Stimulated activated CD8-positive, alpha-beta memory T cell treated with anti-CD3 and anti-CD28 coated beads, Interleukin-4, amount 100 ng/mL, for 1 hour (primary cell): Measurements from ENCODE around the gene ASTN1.

Experiments
- DNase-seq, 2 donors: peaks; one replicate each; pipeline ENCODE4 v3.0.0-alpha.2; 2020; ENCODE audit warnings: low read depth in 2 of 2, low spot score in 1 of 2

ASTN1 gene

DNA sequence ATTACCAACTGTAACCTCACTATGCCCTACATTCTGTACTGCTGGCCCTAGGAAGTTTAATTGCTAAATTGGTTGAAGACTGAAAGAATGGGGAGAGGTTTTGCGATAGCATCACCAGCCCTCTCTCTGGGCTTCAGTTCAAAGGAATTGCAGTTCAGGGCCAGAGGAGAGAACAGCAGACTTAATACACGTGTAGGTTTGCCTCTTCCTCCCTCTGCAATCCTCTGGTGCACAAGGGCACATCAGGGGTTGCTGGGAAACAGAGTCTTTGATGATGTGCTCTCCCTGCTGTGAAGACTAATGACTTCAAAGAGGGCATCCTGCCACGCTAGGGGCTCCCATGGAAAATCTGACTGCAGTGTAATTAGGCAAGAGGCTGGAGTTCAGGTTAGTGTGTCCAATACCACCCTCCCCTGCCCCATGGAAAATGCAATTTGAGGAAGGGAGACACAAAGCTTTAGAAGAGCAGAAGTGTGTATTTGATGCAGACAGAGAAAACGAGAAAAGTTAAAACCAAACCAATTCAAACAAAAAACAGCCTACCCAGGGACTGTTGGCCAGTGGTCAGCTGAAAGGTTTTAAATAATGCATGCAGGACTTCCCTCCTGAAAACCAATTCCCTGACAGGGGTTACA, 167.9 kb downstream of the ASTN1 start:
- DNase-seq: no peak

DNA sequence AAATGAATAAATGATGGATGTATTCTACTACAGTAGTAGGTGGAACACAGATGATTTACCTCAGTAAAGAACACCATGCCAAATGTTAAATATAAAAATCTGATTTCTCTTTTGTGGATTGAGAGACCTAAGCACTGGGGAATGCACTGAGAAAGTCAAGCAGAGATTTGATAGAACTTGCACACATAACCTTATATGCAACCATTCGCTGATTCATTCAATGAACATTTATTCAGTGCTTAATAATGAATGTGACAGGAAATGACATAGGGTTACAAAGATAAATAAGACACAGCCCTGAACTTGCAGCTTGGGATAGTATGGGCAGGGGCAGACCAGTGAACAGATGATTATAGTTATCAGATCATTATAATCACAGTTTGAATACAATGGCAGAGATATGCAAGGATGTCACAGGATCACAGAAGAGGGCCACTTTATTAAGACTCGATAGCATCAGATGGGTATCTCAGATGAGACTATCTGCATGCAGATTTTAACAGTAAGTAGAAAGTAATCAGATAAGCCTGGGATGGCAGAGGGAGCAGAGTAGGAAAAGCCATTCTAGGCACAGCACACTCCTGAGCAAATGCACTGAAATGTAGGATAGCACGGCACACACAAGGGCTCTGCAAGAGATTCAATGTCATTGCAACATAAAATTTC, 169.4 kb downstream of the ASTN1 start:
- DNase-seq: no peak

- DNase-seq: no peak
These were observed 170.9 kb downstream of the ASTN1 start for GRCh38 chr1:176993587-176993986.

DNA sequence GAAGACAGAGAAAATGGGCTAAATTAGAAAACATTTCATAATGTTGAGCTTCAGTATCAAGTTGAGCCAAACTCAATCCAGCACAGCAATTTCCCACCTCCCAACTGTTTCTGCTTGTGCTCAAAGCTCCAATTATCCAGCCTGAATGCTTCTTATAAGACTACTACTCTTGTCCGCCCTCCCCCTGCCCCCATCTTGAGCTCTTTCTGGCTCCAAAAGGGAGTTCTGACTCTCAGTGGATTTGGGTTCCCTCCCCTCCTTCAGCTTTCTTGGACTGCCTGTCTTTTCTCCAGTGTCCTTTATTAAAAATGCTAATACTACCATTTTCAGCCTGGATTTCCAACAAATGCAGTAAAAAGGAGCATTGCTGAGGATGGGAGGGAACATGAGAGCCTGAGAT, 174.8 kb downstream of the ASTN1 start:
- DNase-seq: no peak

- DNase-seq: no peak
These were observed 175.5 kb downstream of the ASTN1 start for GRCh38 chr1:176989023-176989422.

DNA sequence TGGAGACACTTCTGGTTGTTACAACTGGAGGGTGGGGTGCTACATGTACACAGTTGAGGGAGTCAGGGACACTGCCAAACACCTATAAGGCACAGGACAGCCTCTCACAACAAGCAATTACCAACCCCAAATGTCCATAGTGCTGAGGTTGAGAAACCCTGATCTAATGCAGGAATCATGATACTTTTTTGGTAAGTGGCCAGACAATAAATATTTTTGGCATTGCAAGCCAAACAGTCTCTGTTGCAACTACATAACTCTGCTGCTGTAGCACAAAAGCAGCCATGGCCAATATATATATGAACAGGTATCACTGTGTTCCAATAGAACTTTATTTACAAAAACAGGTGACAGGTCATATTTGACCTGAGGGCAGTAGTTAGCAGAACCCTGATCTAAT, 177.5 kb downstream of the ASTN1 start:
- no peak for DNase-seq

DNA sequence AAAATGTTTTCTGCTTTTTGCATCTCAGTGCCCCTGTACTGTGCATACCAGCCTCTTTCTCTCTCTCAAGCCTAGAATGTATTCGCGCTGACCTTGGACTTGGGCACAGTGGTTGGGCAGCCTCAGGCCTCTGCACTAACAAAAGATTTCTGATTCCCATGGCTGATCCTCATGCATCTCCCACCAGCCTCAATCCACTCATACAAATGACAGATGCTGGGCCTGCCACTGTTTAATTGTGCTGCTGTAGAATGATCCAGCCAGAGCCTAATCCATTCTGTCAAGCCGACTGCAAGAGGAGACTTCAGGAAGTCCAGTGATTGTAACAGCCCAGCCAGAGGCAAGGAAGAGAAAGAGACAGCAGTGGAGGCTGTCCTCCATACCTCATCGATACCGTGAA, 180.8 kb downstream of the ASTN1 start:
- no peak for DNase-seq

GRCh38 chr1:176976771-176977170, 187.7 kb downstream of the ASTN1 start:
- DNase-seq: no peak

DNA sequence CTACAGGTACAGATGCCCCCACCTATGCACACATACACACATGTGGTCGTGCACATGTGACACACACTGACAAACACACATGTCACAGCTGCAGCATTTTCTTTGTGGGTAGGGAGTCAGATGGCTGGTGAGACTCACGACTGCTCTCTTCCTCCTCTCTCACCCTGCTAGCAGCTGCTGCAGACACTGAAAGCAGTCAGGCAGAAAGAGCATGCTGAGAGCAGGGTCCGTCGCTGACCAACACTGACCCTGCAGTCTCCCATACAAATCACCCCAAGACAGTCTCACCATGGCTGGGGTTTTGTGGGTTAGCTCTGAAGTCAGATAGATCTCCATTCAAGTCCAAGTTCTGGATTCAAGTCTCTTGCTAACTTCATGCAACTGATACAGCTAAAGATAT, 188.3 kb downstream of the ASTN1 start:
- DNase-seq: no peak

DNA sequence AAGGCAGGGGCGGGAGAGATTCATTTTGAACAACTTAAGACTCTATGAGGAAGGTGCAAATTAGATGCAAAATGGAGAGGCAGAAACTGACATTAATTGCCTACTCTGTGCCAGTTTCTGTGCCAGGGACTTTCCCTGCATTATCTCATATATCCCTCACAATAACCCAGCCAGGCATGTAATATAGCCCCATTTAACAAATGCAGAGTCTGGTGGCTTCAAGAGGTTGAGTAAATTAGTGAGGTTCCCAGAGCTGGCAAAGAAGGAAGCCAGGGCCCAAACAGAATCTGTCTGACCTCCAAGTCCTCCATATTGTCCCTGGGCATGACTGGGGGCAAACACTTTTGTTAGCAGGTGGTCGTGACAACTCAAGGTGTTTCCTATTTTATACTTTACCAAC, 199.8 kb downstream of the ASTN1 start:
- DNase-seq: no peak

DNA sequence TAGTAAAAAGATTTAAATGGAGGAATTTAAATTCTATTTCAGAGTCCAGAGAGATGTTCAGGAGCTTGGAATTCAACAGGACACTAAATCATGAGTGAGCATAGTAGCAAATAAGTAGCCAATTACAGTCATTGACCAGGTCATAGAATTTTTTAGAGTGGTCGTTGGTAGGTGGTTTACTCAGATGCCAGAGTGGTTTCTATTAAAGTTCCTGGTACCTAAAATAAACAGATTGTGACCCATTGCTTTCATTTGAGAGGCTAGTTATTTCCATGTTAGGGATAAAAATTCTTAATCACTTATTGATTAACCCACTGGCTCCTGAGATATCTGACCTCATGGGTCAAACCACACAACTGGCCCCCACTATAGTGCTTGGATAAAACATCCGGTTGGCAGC, 201.3 kb downstream of the ASTN1 start:
- no peak for DNase-seq

DNA sequence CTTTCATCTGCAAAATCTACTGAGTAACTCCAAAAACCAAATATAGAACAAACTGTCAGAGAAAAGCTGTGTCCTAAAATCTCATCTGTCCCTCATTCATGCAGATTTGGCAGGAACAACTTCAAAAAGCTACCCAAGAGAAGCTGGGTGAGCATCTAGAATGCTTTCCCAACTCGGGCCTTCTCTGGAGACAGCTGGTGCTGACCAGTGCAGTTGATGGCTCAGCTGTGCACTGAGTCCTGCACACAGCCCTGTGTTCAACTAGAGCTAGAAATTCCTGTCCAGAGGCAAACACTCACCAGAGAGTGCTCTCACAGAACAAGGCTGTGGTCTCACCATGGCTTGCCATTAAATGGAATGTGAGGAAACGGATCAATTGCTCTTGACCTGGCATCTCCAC, 202.8 kb downstream of the ASTN1 start:
- DNase-seq: no peak

GRCh38 chr1:176959191-176959820, 205.2 kb downstream of the ASTN1 start:
- no peak for DNase-seq

DNA sequence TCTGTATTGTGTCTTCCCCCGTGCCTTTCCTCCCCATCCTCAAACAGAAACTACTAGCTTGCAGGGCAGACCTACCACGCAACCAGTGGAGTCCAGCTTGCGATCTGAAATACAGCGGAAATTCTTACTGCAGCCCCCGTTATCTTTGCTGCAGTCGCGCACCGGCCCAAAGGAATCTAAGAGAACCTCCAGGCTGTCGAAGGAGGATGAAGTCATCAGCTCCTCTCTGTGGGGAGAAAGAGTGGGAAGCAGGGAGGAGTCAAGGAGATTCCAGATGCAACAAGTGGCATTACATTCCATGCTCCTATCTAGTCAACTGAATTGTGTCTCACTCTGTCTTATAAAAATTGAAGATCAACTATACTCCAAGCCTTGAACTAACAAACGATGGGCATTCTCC, 206.9 kb downstream of the ASTN1 start:
- DNase-seq: no peak

DNA sequence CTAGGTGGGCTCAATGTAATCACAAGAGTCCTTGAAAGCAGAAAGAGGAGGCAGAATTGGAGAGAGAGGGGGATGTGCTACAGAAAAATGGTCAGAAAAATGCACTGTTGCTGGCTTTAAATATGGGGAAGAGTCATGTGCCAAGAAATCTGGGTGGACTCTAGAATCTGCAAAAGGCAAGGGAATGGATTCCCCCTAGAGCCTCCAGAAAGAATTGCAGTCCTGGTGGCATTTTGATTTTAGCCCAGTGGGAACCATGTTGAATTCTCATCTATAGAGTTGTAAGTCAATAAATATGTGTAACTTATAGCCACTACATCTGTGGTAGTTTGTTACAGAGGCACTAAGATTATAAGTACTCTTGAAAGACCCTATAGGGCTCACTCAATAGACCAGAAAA, 210.3 kb downstream of the ASTN1 start:
- DNase-seq: no peak

DNA sequence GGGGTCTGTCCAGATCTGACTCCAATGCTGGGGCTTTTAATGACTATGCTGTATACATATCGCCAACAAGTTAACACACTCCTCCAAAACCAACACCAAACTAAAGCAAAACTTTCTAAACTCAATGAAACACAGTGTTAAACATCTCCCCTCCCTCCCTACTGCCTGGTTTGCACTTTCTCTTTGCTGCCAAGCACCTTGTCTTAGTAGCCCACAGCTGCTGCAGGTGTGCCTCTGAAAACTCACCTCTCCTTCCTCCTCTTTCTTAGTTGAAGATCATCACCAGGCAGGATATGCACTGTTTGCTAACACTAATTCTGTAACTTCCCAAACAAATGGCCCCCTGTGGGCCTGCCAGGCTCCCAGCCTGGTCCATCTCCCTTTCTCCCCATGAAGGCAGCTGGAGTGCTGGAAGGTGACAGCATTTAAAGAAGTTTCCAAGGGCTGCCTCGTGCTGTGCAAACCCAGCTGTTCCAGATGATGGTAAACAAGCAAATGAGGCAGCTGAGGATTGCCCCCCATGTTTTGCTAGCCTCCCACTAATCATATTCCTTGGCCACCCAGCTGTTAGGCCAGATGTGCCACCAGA, 213.7 kb downstream of the ASTN1 start:
- no peak for DNase-seq

- DNase-seq: no peak
These were observed 215.4 kb downstream of the ASTN1 start for GRCh38 chr1:176949033-176949662.

DNA sequence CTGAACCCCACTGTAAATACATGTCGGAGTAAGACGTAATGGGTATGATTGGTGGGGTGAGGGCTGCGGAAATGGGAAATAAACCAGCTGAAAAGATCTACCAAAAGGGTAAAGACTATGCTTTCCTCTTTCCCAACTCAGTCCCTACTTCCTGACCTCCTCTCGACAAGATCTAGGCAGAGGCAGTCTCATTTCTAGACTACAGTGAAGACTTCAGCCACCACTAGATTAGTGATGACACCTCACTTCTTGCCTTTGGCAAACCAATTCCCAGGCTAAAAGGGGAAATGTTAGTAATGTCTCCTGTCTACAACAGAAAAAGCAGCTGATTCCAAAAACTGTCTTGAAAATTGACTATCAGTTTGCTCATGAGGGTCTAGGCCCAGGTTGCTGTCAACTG, 219.9 kb downstream of the ASTN1 start:
- DNase-seq: no peak

DNA sequence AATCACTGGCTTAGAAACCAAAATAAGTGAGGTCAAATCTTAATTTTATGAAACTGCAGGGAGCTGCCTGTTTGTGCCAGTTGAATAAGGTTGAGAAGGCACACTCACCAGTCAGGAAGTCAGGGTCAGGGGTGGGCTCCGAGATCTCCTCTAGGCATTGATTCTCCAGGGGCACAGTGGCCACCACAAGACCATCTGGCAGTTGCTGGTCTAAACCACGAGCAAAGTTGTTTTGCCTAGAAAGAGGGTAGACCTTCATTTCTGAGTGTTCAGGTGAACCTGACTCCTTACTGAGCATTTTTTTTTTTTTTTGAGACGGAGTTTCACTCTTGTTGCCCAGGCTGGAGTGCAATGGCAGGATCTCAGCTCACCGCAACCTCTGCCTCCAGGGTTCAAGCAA, 220.7 kb downstream of the ASTN1 start:
- no peak for DNase-seq

GRCh38 chr1:176942346-176942745, 222.2 kb downstream of the ASTN1 start:
- no peak for DNase-seq

GRCh38 chr1:176939993-176940392, 224.5 kb downstream of the ASTN1 start:
- no peak for DNase-seq

DNA sequence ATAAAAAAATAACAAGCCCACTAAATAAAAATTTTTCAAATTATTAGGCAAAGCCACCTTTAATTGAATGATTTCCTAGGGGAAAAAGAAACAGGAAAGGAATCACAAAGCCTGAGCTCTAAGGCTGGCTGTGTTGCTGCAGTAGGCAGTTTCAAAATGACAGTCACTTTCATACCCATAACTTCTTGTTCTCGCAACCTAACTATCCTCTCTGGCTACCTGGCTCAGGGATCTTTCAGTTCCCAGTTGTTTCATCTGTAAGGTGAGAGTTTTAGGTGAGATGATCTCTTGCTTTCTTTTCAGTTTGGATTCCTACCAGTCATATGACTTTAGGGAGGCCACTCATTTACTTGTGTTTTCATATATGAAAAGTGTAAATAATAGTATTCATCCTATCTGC, 226.1 kb downstream of the ASTN1 start:
- no peak for DNase-seq
